ENCODE measurements around the gene CACNG1. TPM values are rescaled to one million over a fixed set of nuclear protein-coding genes. Genes with fewer than 3 reads are reported as not detected.

Gene CACNG1
- total RNA-seq, 1 donor from 2014 or later = 43.3 TPM

Other genes starting within 250 kb of the CACNG1 start
- 0.52 TPM for gene CACNG5, start 209.4 kb upstream of the CACNG1 start, total RNA-seq
- 1.6 TPM for gene CACNG4, start 79.8 kb upstream of the CACNG1 start, total RNA-seq
- gene HELZ, start 200.6 kb downstream of the CACNG1 start, total RNA-seq = 53.8 TPM